GM19468 (cell line): ENCODE results near the gene FAM241A.
"Not testable (repeated sequence)": the region's sequence is repeated elsewhere in the genome, so short reads cannot be mapped to it uniquely, and the experiment has no call there.

ENCODE experiments used
- ATAC-seq: cut with Tn5 transposase; IDR thresholded peaks from one replicate; pipeline ENCODE4 v1.9.1; 2021; ENCODE audit warnings: mild to moderate bottlenecking, moderate library complexity, moderate number of reproducible peaks; ENCODE audit not compliant: unreplicated experiment; ENCODE audit errors: extremely low read depth

FAM241A gene

DNA sequence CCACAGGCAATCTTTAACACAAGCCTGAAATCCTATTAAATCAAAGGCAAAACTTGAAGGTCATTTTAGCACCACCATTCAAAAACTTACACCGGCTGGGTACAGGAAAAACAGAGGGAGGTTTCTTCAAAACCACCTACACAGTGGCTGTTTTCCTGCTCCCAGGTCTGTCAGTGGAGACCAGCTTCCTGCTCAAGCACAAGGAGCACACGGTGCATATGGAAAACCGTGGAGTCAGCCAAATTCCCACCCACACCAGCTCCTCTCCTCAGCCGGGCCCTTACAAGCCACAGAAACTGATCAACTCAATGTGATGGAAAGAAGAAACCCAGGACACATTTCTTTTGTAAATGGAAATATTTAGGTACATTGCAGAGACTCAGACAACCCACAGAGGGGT is 14.3 kb upstream of the FAM241A start:
- ATAC-seq: no peak

DNA sequence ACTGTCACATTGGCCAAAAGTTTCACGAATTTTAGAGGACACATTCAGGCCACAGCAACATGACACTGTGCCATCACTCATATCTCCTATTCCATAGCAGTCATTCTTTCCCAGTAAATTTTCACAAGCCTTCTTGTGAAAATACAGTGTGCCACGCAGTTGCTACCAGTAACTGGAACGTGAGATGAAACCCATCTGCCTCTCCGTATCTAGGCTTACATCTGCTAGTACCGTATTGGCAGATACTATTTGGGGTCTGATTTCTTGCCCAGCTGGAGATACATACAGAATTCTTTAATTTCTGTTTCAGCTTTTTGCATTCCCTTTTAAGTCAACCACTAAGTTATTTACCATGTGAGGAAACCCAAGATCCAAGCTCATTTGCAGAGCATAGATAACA is 8.7 kb upstream of the FAM241A start:
- ATAC-seq: no peak

DNA sequence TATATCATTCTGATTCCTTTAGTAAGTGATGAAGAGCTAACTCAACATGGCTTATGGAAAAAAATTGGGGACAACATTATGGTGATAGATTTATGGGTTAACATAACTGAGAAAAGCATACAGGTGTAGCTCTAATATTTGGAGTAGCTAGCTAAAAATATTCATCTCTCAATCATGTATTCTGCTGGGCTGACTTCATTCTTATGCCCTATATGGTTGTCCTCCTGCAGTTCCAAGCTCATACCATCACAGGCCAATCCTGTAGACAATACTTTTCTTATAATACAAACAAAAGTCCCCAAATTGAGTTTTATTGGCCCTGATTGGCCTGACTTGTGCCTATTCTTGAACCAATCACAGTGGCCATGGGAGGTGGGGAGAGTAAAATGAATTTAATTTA is 6.7 kb upstream of the FAM241A start:
- ATAC-seq: no peak

DNA sequence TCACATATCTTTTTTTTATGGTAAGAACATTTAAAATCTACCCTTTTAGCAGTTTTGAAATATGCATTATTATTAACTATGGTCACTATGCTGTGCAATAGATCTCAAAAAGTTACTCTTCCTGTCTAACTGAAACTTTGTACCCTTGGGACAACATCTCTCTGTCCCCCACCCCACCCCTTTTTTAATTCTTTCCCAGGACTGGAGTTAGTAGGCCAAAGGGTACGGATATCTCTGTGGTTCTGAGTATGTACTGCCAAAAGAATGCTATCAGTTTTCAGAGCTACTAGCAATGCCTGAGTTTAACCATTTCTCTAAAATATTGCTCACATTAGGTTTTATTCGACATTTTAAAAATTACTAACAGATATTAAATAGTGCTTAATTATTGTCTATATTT is 4.7 kb upstream of the FAM241A start:
- no peak for ATAC-seq

DNA sequence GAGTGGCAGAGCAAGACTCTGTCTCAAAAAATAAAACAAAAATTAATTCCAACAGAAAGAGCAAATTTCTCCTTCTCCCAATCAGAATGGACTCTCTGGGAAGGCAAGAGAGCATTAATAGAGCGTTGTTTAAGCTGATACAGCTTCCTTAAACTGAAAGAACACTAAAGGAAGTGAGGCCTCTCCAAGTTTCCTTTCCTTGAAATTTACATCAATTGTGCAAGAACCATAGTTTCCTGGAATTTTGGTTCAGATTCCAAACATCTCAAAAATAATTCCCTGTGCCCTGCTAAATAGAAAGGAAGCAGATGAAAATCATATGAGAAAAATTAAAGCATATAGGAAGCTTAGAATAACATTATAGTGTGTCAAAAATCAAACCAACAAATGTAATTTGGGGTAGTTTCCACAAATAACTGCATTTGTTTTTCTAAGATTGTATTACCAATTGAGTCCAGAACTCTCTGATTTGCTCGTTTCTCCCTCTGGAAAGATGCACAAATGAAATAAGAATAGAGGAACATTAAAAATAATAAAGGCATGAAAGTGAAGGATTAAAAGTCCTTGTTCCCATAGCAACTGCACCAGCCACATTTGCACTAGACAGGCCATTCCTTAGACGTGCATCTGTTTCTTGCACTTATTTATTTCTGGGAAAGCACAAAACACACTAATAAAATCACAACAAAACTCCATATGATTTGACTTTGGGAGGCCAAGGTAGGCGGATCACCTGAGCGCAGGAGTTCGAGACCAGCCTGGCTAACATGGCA is 3.7 kb upstream of the FAM241A start:
- ATAC-seq: no peak

DNA sequence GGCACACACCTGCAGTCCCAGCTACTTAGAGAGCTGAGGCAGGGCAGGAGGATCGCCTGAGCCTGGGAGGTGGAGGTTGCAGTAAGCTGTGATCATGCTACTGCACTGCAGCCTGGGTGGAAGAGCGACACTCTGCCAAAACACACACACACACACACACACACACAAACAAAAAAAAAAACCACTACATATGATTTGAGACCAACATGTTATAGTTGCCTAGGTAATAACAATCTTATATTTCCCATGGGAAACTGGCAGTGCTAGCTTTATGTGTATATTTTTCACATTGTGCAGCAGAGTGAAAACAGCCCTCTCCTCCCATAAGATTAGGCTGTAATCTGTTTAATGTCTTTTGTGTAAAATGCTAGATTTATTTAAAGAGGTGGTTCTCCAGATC is 3.1 kb upstream of the FAM241A start:
- no peak for ATAC-seq

DNA sequence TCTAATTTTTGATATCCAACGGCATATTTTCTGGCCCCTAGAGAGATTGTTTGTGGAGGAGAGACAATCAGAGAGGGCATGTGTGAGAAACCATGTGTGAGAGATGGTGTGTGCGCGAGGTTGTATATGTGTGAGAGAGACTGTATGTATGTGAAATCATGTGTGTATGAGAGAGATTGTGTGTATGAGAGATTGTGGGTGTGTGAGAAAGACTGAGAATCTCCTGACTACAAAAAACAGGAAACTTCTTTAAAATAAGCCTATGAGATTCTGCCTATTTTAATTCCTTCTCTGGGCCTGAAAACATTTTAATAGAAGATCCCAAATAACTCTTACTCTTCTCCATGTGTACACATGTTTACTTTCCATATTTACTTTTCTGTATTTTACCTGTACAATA is 1.5 kb upstream of the FAM241A start:
- ATAC-seq: no peak

DNA sequence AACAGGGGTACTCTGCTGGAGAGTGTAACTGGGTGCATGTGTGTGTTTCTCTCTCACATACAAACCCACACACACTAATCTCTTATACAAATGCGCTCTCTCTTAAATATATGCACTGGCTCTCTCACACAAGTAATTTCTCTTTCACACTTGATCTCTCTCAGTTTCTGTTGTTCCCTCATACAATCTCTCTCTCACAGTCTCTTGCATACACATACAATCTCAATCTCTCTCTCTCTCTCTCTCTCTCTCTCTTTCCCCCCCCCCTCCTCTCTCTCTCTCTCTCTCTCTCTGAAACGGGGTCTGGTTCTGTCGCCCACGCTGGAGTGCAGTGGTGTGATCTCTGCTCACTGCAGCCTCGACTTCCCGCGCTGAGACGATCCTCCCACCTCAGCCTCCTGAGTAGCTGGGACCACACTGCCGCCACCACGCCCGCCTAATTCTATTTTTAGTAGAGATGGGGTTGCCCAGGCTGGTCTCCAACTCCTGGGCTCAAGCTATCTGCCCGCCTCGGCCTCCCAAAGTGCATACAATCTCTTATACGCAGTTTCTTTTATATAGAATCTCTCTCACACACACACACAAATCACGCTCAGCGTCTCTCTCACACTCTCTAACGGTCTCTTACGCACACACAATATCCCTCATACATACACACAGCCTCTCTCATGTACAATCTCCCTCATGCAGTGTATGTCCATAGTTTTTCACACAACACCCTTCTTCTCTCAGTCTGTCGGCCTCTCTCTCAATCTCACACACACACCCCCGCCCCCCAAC is 518 bp upstream of the FAM241A start:
- ATAC-seq: no peak

DNA sequence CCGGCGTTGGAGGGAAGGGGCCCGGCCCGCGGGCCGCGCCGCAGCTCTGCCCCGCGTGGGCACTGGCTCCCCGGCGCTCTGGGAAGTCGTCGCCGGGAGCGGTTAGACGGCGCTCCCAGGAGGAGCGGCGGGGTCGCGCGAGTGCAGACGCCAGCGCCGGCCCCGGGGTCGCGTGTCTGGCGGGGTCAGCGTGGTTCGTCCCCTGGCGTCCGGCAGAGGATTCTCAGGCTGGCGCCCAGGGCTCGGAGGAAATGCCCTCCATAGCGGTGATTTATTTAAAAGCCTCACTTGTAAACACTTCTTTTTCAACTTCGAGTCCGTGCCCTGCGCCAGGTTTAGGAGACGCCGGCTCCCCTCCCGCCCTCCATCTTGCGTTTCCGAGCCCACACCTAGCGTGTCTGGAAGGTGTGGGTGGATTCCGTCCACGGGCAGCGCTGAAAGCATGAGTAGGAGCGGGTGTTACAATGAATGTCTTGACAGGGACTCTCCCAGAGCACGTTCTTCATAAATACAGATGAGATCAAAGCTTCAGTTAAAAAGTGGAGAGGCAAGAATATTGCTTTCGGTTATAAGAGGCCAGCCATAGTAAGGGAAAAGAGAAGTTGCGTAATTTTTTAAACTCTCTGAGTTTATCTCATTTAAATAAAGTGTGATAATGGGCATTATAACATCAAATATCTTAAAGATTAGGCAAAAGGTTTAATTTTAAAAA is 692 bp downstream of the FAM241A start:
- ATAC-seq: peak; percentile 23

DNA sequence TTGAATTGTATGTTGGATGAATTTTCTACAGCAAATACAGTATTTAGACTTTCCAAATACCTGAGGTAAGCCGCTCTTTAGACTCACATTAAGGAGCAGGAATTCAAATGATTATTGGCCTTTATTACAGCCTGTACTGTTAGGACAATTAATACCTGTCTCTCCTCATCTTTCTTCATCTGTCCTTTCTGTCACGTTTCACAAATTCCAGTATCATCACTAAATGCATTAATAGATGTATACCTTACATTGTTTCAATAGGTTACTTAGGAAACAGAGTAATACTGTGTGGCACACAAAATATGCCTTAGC is 1.2 kb downstream of the FAM241A start:
- ATAC-seq: no peak

DNA sequence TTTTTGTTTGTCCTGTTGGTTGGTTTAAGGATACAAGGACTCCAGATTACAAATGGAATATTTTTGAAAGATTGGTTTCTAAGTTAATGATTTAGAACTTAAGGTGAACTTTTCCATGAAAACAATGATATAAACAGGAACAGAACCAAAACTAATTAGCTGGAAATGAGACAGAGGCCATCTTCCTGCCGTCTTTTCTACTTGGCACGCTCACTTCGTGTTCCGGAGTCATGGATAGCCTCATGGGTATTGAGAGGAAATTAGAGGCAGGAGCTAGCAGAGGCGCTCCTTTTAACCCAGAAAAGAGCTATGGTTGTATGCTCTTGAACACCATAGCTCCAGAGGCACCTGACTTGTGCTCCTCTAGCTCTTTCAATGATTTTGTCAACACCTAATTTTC is 2.4 kb downstream of the FAM241A start:
- no peak for ATAC-seq

DNA sequence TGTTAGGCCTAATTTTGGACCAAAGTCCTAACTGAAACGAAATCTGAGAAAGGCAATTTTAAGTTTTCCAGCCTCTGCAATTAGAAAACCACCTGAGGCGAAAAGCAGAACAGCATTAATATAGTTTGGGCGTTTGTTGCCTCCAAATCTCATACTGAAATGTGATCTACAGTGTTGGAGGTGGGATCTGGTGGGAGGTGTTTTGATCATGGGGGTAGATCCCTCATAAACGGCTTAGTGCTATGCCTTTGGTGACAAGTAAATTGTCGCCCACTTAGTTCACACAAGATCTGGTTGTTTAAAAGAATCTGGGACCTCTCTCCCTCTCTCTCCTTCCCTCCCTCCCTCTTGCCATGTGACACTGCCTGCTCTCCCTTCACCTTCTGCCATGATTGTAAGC is 5.7 kb downstream of the FAM241A start:
- no peak for ATAC-seq

DNA sequence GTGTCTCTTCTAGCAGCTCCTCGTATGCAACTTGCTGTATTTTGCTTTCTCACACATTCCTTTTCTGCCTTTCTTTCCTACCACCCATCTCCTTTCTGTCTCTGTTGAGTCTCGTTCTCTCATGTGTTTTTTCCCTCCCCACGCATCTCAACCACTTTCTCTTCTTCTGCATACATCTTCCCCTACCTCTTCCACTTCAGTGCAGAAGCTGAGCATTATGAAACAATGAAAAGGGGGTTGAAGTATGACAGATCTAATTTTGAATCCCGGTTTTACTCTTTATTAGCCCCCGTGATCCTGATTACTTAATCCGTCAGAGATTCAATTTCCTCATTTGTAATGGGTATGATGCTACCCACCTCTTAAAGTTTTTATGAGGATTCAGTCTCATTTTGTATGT is 7.3 kb downstream of the FAM241A start:
- no peak for ATAC-seq

DNA sequence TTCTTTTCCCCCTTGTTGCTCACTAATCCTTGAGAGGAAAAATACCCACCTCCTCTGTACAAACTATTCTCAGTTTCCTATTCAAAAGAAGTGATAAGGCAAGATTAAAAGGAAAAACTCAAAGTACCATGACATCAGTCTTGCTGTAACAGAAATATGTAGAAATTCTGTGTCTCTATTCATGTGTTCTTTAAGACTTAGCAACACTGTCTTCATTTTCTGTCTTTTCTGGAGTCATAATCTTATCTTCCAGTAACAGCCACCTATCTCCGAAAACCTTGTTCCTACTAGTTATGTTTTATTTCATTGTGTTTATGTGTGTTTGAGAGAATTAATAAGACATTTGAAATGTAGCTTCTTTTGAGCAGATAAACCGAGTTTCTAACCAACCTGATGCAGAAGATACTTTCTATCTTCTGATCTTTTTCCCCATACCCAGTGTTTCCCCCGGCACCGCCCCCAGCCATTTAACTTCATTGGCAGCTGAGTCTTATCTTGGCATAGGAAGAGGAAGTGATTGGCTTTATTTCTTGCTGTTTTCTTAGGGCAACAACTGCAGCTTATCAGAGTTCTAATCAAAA is 8.0 kb downstream of the FAM241A start:
- ATAC-seq: no peak

DNA sequence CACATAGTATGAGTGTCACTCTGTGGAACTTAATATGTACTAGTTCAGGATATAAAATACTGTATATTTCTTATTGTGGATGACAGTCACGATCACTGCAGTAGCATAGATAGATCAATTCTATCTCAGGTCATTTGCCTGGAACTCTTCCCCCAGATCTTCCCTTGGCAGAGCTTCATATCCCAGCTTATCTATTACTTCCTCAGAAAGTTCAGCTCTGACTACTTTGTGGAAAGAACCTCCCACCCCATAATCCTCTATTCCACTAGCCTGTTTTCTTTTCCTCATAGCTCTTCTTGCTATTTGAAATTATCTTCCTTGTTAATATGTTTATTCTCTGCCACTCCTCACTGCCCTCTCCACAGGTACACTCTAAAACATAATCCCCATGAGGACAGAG is 10.9 kb downstream of the FAM241A start:
- no peak for ATAC-seq

DNA sequence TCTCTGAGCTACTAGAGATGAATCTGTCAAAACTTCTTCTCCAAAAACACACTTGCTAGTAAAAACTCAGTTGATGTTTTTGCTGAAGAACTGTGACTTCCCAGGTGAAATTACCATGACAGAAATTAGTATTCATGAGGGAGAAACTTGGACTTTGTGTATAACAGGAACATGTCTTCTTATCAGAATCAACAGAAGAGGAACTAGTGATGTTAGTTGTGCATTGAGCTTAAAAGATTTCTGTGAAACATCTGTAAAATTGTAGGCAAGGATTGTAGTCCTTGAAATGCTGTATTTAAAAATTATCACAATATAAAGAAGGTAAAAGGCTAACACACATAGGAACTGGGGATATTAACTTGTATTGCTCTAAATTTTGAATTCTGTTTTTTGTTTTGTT is 11.3 kb downstream of the FAM241A start:
- no peak for ATAC-seq

DNA sequence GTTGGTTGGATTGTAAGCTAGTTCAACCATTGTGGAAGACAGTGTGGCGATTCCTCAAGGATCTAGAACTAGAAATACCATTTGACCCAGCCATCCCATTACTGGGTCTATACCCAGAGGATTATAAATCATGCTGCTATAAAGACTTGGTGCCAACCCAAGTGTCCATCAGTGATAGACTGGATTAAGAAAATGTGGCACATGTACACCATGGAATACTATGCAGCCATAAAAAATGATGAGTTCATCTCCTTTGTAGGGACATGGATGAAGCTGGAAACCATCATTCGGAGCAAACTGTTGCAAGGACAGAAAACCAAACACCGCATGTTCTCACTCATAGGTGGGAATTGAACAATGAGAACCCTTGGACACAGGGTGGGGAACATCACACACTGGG is 18.5 kb downstream of the FAM241A start:
- ATAC-seq: not testable (repeated sequence)

DNA sequence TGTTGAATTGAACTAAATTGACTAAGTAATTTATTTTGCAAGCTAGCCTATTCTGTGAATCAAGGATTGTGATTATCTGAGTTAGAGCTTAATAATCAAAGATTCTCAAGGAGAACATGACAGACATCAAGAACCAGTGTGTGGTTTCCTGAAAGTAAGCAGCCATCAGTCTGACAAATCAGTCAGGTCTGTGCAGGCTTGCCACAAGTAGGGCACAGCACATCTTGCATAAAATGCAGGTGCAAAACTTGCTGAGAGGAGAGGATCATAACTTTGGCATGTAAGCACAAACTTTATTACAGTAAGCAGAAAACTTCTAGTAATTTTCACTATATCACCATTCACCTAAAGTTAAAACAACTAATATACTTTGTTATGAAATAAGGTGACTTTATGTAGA is 22.5 kb downstream of the FAM241A start:
- no peak for ATAC-seq

DNA sequence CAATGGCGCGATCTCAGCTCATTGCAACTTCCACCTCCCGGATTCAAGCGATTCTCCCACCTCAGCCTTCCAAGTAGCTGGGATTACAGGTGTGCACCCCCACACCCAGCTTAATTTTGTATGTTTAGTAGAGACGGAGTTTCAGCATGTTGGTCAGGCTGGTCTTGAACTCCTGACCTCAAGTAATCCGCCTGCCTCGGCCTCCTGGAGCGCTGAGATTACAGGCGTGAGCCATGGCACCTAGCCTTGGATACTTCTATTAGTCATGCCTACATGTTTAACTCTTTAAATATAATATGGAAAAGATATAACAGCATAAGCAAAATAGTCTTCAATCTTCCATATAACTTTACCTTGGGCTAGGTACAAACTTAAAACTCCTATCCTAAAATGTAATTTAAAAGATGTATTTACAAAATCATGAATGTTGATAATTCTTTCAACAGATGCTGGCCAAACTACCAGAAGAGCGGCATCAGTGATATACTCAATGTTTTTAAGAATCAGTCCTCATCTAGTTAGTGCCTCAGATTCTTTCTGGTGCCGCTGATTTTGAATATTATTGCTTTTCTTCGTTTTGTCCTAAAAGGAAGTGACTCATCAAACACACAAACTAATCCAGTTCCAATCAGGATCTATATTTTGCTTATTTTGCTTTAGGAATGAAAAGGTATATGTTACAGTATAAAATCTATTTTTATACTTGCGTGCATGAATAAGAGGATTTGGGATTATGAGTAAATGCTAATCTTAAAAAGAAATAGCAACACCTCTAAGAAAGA is 23.7 kb downstream of the FAM241A start:
- no peak for ATAC-seq

DNA sequence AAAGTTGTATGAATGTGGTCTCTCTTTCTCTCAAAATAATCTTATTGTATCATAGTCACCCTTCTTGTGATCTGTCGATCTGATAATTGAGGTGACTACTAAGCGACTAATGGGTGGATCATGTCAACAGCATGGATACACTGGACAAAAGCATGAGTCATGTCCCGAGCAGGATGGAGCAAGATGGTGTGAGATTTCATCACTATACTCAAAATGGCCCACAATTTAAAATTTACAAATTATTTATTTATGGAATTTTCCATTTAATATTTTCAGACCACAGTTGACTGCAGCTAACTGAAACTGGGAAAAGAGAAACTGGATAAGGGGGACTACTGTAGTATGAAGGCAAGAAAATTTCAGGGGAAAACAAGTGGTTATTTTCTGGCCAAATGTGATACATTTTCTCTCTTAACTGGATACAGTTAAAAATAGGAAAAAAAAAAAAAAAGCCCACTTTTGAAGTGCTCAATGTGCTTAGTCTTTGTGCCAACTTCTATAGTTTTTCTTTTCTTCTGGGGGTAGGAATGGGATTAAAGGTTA is 25.3 kb downstream of the FAM241A start:
- no peak for ATAC-seq
